HS-5 (cell line): ENCODE results near the gene SYNDIG1.

Experiments used
- DNase-seq: peaks from one replicate; pipeline ENCODE4 v3.0.0-alpha.2; 2012; ENCODE audit warnings: low read depth

Gene SYNDIG1

GRCh38 chr20:24469116-24469893 is at the start of gene SYNDIG1:
SYNDIG1 (plus strand) TSS chr20:24469629; CDS start chr20:24543098, 73,469 bp downstream.
- no peak for DNase-seq

- DNase-seq: no peak
Observed at GRCh38 chr20:24419786-24420185, 49.6 kb upstream of the SYNDIG1 start.

- DNase-seq: no peak
Observed at GRCh38 chr20:24420567-24420966, 48.9 kb upstream of the SYNDIG1 start.

- no peak for DNase-seq
Observed at GRCh38 chr20:24421071-24421470, 48.4 kb upstream of the SYNDIG1 start.

- DNase-seq: no peak
Observed at GRCh38 chr20:24422091-24422760, 47.2 kb upstream of the SYNDIG1 start.

- DNase-seq: no peak
Observed at GRCh38 chr20:24423390-24424313, 45.8 kb upstream of the SYNDIG1 start.

- no peak for DNase-seq
Observed at GRCh38 chr20:24425523-24426135, 43.8 kb upstream of the SYNDIG1 start.

- no peak for DNase-seq
Observed at GRCh38 chr20:24431279-24432045, 38.0 kb upstream of the SYNDIG1 start.

- no peak for DNase-seq
Observed at GRCh38 chr20:24432046-24432442, 37.4 kb upstream of the SYNDIG1 start.

- DNase-seq: no peak
Observed at GRCh38 chr20:24436160-24436559, 33.3 kb upstream of the SYNDIG1 start.

- DNase-seq: no peak
Observed at GRCh38 chr20:24437196-24438082, 32.0 kb upstream of the SYNDIG1 start.

- DNase-seq: no peak
Observed at GRCh38 chr20:24438331-24438730, 31.1 kb upstream of the SYNDIG1 start.

- no peak for DNase-seq
Observed at GRCh38 chr20:24439737-24440387, 29.6 kb upstream of the SYNDIG1 start.

GRCh38 chr20:24441661-24442060 is 27.8 kb upstream of the SYNDIG1 start:
- no peak for DNase-seq

- no peak for DNase-seq
Observed at GRCh38 chr20:24442909-24443308, 26.5 kb upstream of the SYNDIG1 start.

- no peak for DNase-seq
Observed at GRCh38 chr20:24443436-24443835, 26.0 kb upstream of the SYNDIG1 start.

- DNase-seq: no peak
Observed at GRCh38 chr20:24444526-24445190, 24.8 kb upstream of the SYNDIG1 start.

GRCh38 chr20:24445510-24446170 is 23.8 kb upstream of the SYNDIG1 start:
- DNase-seq: no peak

GRCh38 chr20:24446811-24447210 is 22.6 kb upstream of the SYNDIG1 start:
- DNase-seq: no peak
